Measurements from ENCODE around the gene CFAP74. TPM values are rescaled to one million over a fixed set of nuclear protein-coding genes. Genes with fewer than 3 reads are reported as not detected.

CFAP74 gene
- total and polyA plus RNA-seq, 9 of the 15 experiments (the other 6 are each of a cell fraction or from before 2014, with no cell fraction given), result 0.03 to 0.15 (median 0.05) TPM; not detected in 6

DNA sequence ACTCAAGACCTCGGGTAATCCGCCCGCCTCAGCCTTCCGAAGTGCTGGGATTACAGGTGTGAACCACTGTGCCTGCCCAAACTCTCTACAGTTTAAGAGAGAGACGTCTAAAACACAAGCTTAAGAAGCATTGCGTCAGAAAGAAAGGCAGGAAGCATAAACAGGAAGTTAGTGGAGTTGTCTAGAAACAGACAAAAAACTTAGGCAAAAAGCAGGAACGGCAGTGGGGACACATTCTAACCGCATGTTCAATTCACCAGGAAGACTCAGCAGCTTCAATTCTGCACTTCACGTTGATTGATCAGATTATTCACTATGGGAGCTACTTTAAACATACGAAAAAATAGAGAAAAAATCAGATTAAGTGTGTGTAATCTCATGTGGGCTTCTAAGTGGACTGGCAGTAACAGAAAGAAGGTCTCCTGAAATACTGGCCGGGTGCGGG is 7.4 kb downstream of the CFAP74 start (continued):
- TF ChIP-seq ZFPM2 (CRISPR knock-in tag; IDR thresholded peaks at IDR 0.05), result no peak
- TF ChIP-seq ZNF197 (CRISPR knock-in tag; IDR thresholded peaks at IDR 0.05; ENCODE audit: low read depth), result 0 out of 2 replicates have a peak, but pooled peaks have one; percentile 54
- TF ChIP-seq ESRRA (IDR thresholded peaks at IDR 0.05; ENCODE audit: borderline replicate concordance, low read depth), result peak; percentile 45; the same call in 1 of the 2 replicates
- TF ChIP-seq TOE1 (IDR thresholded peaks at IDR 0.05; ENCODE audit: borderline replicate concordance), result no peak
- TF ChIP-seq TOE1 (CRISPR knock-in tag; IDR thresholded peaks at IDR 0.05; ENCODE audit: borderline replicate concordance, low read depth), result no peak
- TF ChIP-seq SAFB2 (IDR thresholded peaks at IDR 0.05; ENCODE audit: borderline replicate concordance, low read depth, low read length, severe bottlenecking), result no peak
- no peak for TF ChIP-seq NR2C1 (IDR thresholded peaks at IDR 0.05)
- TF ChIP-seq NR2C1 (tag; IDR thresholded peaks at IDR 0.05), result peak; percentile 13; the same call in 1 of the 2 replicates
- no peak for TF ChIP-seq NFE2L1 (tag; IDR thresholded peaks at IDR 0.05; ENCODE audit: borderline replicate concordance, low read depth)
- no peak for TF ChIP-seq PTRF (tag; IDR thresholded peaks at IDR 0.05)
- no peak for TF ChIP-seq CBX5 (IDR thresholded peaks at IDR 0.05; ENCODE audit: borderline replicate concordance, low read depth)
- 0 out of 2 replicates have a peak, but pooled peaks have one; percentile 8 for TF ChIP-seq RAD51 (IDR thresholded peaks at IDR 0.05; ENCODE audit: borderline replicate concordance, low read depth)
- TF ChIP-seq ZNF79 (CRISPR knock-in tag; IDR thresholded peaks at IDR 0.05; ENCODE audit: low read depth), result peak; percentile 48; the same call in 1 of the 2 replicates
- TF ChIP-seq, protein P1, sequence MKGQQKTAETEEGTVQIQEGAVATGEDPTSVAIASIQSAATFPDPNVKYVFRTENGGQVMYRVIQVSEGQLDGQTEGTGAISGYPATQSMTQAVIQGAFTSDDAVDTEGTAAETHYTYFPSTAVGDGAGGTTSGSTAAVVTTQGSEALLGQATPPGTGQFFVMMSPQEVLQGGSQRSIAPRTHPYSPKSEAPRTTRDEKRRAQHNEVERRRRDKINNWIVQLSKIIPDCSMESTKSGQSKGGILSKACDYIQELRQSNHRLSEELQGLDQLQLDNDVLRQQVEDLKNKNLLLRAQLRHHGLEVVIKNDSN (CRISPR knock-in tag; IDR thresholded peaks at IDR 0.05), result no peak
- no peak for TF ChIP-seq POU5F1 (IDR thresholded peaks at IDR 0.05; ENCODE audit: borderline replicate concordance, low read depth, low read length, partially characterized antibody)
- TF ChIP-seq MECOM (CRISPR knock-in tag; IDR thresholded peaks at IDR 0.05), result peak; percentile 58; the same call in 1 of the 2 replicates
- peak; percentile 85 for TF ChIP-seq ATF7 (IDR thresholded peaks at IDR 0.05)
- TF ChIP-seq KDM5B (IDR thresholded peaks at IDR 0.05; ENCODE audit: insufficient replicate concordance, low read depth, low read length), result no peak
- TF ChIP-seq ZNF584 (CRISPR knock-in tag; IDR thresholded peaks at IDR 0.05; ENCODE audit: low read depth), result peak; percentile 87; the same call in 1 of the 2 replicates
- TF ChIP-seq, protein P2, sequence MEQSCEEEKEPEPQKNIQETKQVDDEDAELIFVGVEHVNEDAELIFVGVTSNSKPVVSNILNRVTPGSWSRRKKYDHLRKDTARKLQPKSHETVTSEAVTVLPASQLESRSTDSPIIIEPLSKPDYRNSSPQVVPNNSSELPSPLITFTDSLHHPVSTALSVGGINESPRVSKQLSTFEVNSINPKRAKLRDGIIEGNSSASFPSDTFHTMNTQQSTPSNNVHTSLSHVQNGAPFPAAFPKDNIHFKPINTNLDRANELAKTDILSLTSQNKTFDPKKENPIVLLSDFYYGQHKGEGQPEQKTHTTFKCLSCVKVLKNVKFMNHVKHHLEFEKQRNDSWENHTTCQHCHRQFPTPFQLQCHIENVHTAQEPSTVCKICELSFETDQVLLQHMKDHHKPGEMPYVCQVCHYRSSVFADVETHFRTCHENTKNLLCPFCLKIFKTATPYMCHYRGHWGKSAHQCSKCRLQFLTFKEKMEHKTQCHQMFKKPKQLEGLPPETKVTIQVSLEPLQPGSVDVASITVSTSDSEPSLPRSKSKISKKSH (CRISPR knock-in tag; IDR thresholded peaks at IDR 0.05), result no peak
- TF ChIP-seq ZNF133 (CRISPR knock-in tag; IDR thresholded peaks at IDR 0.05), result no peak
- TF ChIP-seq, protein P3, sequence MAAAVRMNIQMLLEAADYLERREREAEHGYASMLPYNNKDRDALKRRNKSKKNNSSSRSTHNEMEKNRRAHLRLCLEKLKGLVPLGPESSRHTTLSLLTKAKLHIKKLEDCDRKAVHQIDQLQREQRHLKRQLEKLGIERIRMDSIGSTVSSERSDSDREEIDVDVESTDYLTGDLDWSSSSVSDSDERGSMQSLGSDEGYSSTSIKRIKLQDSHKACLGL (CRISPR knock-in tag; IDR thresholded peaks at IDR 0.05; ENCODE audit: borderline replicate concordance, poor library complexity, severe bottlenecking), result no peak
- no peak for TF ChIP-seq ZFP1 (CRISPR knock-in tag; IDR thresholded peaks at IDR 0.05)
- TF ChIP-seq ILF3 (IDR thresholded peaks at IDR 0.05; ENCODE audit: borderline replicate concordance), result no peak
- TF ChIP-seq GABPA (tag; conservative IDR thresholded peaks at IDR 0.05; ENCODE audit: low read depth), result peak; percentile 63
- TF ChIP-seq EP400 (IDR thresholded peaks at IDR 0.05), result peak; percentile 50
- peak; percentile 41; the same call in 1 of the 2 replicates for TF ChIP-seq TEAD4 (IDR thresholded peaks at IDR 0.05; ENCODE audit: low read length)
- TF ChIP-seq TEAD4 (CRISPR knock-in tag; IDR thresholded peaks at IDR 0.05; ENCODE audit: borderline replicate concordance), result no peak
- TF ChIP-seq KLF16 (IDR thresholded peaks at IDR 0.05), result no peak
